GM12875 (cell line): Measurements from ENCODE around the gene TPRA1.

Source experiments
- H3K4me3 ChIP-seq: one replicate; pipeline ENCODE4 v1.5.1; 2011; ENCODE audit warnings: low read depth, low read length, control low read depth
- TF ChIP-seq, protein P1 (sequence below): IDR thresholded peaks from 2 replicates; pipeline ENCODE4 v1.5.1; 2011; ENCODE audit warnings: low read depth, mild to moderate bottlenecking, control low read depth, inconsistent platforms, low read length, moderate library complexity, borderline replicate concordance; ENCODE audit not compliant: insufficient read depth

Gene TPRA1

DNA sequence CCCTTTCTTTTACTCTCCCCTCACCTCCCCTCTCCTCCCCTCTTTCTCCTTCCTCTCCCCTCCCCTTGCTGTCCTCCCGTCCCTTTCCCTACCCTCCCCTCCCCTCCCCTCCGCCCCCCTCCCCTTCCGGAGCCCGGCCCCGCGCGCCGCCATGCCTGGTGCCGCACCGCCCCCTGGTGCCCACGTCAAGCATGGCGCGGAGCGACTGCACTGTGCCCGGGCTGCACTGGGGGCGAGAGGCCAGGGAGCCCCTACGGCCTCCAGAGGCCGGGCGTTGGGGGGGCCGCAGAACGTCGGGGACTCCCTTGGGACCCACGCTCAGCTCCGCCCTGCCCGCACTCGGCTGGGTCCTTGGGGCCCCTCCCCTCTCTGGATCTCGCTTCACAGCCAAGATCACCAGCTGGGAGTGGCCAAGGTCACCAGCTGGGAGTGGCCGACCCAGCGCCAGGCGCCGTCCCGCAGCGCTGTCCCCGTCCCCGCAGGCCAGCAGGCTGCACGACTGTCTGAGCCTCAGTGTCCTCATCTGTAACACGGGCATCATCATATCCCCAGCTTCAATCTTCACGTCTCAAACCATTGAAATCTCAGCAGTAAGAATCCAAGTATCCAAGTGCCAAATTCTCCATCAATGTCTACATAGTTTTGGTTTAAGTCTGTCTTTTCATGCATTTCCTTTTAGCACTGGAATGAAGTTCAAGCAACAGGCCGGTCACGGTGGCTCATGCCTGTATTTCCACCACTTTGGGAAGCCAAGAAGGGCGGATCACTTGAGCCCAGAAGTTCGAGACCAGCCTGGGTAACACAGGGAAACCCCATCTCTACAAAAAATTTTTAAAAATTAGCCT, 42.5 kb downstream of the TPRA1 start:
- peak overlapping the region; percentile 31 for H3K4me3 ChIP-seq
- TF ChIP-seq, protein P1, sequence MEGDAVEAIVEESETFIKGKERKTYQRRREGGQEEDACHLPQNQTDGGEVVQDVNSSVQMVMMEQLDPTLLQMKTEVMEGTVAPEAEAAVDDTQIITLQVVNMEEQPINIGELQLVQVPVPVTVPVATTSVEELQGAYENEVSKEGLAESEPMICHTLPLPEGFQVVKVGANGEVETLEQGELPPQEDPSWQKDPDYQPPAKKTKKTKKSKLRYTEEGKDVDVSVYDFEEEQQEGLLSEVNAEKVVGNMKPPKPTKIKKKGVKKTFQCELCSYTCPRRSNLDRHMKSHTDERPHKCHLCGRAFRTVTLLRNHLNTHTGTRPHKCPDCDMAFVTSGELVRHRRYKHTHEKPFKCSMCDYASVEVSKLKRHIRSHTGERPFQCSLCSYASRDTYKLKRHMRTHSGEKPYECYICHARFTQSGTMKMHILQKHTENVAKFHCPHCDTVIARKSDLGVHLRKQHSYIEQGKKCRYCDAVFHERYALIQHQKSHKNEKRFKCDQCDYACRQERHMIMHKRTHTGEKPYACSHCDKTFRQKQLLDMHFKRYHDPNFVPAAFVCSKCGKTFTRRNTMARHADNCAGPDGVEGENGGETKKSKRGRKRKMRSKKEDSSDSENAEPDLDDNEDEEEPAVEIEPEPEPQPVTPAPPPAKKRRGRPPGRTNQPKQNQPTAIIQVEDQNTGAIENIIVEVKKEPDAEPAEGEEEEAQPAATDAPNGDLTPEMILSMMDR = peak; percentile 75

DNA sequence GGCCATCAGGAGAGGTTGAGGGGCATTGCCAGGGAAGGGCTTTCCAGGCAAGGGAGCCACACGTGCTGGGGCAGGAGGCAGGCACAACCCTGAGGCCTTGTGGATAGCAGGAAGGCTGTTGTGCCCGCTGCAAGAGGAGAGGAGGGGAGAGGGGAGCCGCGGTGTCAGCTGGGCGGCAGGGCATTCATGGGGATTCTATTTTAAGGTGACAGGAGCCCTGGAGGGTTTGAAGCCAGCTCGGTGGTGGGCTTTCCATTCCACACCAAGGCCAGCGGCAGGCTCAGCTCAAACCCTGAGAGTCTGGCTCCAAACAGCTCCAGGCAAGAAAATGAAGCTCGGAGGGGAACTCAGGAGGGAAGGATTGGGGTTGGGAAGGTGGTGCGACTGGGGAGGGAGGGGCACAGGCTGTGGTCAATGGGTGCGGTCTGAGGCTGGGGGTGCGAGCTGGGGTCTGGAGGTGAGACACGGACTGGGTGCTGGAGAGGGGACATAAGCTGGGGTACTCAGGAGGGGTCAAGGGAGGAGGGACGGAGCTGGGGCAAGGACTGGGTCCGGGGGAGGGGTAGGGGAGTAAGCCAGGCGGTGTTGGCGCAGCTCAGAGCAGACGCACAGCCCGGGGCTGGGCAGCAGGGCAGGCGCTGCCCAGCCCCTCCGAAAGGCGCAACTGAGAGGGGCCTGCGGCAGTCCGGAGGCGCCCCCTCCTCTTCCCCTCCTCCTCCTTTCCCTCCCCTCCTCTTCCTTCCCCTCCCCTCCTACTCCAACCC, 43.4 kb downstream of the TPRA1 start:
- no peak overlapping the region for H3K4me3 ChIP-seq
- TF ChIP-seq, protein P1 = no peak

DNA sequence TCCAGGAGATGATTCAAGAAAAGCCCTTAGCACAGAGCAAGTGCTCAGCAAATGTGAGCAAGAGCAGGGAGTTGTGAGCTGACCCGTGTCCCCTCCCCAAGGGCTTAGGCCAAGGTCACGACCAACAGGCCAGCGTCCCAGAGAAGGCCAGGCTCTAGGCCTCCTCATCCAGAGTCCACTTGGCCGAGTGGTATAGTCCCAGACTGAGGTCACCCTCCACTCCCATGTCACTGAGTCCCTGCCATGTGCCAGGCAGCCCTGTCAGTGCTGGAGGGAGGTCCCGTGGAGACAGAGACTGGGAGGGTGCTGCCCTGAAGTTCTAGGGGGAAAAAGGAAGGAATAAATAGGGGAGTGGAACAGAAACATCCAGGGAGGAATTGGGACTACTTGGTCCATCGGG, 44.0 kb downstream of the TPRA1 start:
- TF ChIP-seq, protein P1 = no peak
- H3K4me3 ChIP-seq = no peak overlapping the region

DNA sequence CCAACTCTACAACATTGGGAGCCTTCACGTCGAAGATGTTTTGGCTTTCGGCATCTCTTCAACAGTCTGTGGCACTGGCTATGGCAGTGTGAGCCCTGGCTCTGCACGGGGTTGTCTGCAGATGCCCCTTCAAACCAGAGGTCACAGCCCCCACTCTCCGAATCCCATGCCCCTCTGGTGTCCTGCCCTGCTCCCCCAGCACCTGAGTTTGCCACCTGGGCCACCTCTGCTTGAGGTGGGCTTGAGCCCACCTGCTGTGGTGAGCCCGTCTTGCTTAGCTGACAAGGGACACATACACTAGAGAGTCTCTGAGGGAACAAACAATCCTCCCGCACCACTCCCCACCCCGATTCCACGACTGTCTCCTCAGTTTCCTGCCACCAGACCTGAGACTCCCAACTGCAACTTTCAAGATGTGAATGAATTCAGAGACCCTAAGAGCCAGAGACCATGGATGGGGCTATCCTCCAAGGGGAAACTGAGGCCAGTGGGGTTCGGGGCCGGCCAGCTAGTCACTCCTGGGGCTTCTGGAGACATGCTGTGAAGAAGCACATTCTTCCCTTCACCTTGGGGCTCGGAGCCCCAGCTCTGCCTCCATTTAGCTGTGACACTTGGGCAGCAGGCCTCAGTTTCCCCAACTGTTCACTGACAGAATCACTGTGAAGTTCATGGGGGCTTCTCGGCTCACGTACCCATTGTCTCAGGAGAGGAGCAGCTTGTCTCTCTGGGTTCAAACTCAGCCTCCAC, 44.6 kb downstream of the TPRA1 start:
- TF ChIP-seq, protein P1 = no peak
- H3K4me3 ChIP-seq = no peak overlapping the region

DNA sequence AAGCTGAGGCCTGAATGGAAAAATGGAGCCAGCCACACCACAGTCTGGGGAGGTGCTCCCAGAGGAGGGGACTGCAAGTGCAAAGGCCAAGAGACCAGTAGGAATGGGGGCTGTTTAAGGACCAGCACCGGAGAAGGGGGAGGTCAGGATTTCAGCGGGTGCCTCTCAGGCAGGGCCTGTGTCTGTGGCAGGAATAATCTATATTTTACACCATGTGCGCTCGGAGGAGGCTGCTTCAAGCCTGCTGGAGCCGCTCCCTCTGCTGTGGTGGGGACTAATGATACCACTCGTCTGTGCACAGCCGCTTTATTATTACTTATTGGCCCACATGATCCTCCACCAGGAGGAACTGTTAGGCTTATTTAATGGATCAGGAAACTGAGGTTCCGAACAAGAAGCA, 45.3 kb downstream of the TPRA1 start:
- TF ChIP-seq, protein P1 = no peak
- H3K4me3 ChIP-seq = no peak overlapping the region

DNA sequence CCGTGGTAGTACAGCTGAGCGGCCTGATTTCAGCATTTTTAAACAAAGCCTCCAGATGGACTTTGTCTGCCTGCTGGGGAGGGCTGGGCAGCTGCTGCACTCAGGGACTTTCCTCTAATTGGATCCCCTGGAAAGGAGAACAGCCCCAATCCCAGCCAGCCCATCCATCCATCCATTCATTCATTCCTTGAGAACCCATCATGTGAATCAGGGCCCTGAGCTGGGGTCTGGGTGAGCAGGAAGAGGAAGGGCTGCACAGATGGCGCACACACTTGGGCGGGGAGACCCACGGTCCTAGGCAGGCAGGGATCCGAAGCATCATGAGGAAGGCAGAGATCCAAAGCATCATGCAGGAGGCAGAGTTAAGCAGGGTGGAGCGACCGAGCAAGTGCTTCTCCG, 45.7 kb downstream of the TPRA1 start:
- TF ChIP-seq, protein P1 = no peak
- H3K4me3 ChIP-seq = no peak overlapping the region
